C4-2B (cell line): ENCODE data around the gene DNAJC5.

Experiments
- ZFX ChIP-seq: fragments of 450-650 bp; IDR thresholded peaks from 2 replicates; pipeline ENCODE4 v1.6.1; 2017
- TF ChIP-seq, protein P1 (sequence below): fragments of 450-650 bp; conservative IDR thresholded peaks from 2 replicates; pipeline ENCODE4 v1.5.1; 2017; ENCODE audit warnings: mild to moderate bottlenecking

DNA sequence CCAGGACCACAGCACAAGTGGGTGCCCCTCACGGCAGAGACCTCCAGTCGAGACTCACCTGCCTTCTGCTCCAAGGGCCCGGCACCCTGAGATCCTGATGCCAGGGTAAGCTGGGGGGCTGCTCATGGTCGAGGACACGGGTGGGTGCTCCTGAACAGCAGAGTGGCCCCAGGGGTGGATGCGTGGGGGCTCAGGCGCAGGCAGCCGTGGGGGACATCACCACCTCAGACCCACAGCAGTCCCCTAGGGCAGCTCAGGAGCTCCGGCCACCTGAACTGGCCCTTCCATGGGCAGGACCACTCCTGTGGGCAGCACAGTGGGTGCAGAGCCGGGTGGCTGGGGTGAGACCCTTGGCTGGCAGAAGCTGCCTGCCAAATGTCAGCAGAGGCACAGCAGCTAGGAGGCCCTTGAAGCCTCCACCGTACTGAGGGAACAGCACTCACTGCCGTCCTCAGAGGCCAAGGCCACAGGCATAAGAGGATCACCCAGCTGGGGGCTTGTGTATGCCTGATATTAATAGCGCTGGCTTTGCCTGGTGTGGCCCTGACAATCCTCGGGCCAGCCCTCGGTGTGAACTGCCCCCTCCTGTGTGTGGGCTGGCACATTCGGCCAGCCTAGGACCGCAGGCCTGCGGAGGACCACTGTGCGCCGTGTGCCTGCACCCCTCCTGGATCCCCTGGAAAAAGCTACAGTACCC lies 55.9 kb downstream of the DNAJC5 start:
- TF ChIP-seq, protein P1, sequence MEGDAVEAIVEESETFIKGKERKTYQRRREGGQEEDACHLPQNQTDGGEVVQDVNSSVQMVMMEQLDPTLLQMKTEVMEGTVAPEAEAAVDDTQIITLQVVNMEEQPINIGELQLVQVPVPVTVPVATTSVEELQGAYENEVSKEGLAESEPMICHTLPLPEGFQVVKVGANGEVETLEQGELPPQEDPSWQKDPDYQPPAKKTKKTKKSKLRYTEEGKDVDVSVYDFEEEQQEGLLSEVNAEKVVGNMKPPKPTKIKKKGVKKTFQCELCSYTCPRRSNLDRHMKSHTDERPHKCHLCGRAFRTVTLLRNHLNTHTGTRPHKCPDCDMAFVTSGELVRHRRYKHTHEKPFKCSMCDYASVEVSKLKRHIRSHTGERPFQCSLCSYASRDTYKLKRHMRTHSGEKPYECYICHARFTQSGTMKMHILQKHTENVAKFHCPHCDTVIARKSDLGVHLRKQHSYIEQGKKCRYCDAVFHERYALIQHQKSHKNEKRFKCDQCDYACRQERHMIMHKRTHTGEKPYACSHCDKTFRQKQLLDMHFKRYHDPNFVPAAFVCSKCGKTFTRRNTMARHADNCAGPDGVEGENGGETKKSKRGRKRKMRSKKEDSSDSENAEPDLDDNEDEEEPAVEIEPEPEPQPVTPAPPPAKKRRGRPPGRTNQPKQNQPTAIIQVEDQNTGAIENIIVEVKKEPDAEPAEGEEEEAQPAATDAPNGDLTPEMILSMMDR = no peak
- TF ChIP-seq ZFX = no peak
